K562 (cell line): ENCODE data around the gene PDPR. TPM values are rescaled to one million over a fixed set of nuclear protein-coding genes. Genes with fewer than 3 reads are reported as not detected.
"Not testable (repeated sequence)": the region's sequence is repeated elsewhere in the genome, so short reads cannot be mapped to it uniquely, and the experiment has no call there.

Experiments used
- ATAC-seq: fragments of 200-7000 bp; cut with Tn5 transposase; 3 replicates; pipeline ENCODE4 v1.9.1; 2020; ENCODE audit warnings: moderate library complexity
- BruUV-seq: library from RNA; stranded (reverse); fragments of 400-500 nt; replicated peaks from 2 replicates; lab custom pipeline; 2021; lab: Mats Ljungman, UMichigan
- CTCF ChIA-PET: fragments of 300-600 bp; formaldehyde crosslinking; extraction: SDS; loops from one replicate; lab custom pipeline; 2021; ENCODE audit warnings: low intra/inter-chr PET ratio; lab: Yijun Ruan, JAX
- POLR2A ChIA-PET: fragments of 300-600, 350-650 bp; sonication (Branson Sonifier 250); formaldehyde crosslinking; extraction: SDS; loops from one replicate; lab custom pipeline; 2021; ENCODE audit warnings: antibody characterized with exemption, inconsistent platforms; lab: Yijun Ruan, JAX
- DNase-seq, 4 experiments: peaks; one replicate each; pipeline versions ENCODE4 v3.0.0 to v3.0.0-alpha.2; 2011 to 2018; ENCODE audit warnings: low spot score in 3 of 4, mixed read lengths in 3 of 4; ENCODE audit errors: extremely low read depth in 1 of 4
- FAIRE-seq: peaks from 2 replicates; lab custom pipeline; 2011; peaks lifted over from hg19 to GRCh38; lab: Jason Lieb, UNC
- H2AFZ ChIP-seq: 2 replicates; pipeline ENCODE4 v1.6.0; 2011; ENCODE audit warnings: low read depth, low read length, control low read depth, inconsistent platforms
- H3K27ac ChIP-seq: fragments of 200-600 bp; 3 replicates; pipeline ENCODE4 v1.8.0; 2011; ENCODE audit warnings: low read depth, mild to moderate bottlenecking, control low read depth, inconsistent platforms, low read length, moderate library complexity, mixed read lengths; ENCODE audit errors: extremely low read depth
- H3K27me3 ChIP-seq, 2 experiments: fragments of 300-600 bp in 1 of 2; 2 replicates in 1 of 2; 3 replicates in 1 of 2; pipeline versions ENCODE4 v1.6.0 to v1.8.0; 2011; ENCODE audit warnings: inconsistent platforms in 2 of 2, low read length in 2 of 2, mild to moderate bottlenecking in 1 of 2, mixed read lengths in 1 of 2, moderate library complexity in 1 of 2; ENCODE audit not compliant: control insufficient read depth in 2 of 2, insufficient read depth in 2 of 2
- H3K36me3 ChIP-seq: fragments of 300-600 bp; 3 replicates; pipeline ENCODE4 v1.8.0; 2011; ENCODE audit warnings: mild to moderate bottlenecking, low read length, inconsistent platforms; ENCODE audit not compliant: control insufficient read depth, insufficient read depth
- H3K4me1 ChIP-seq, 2 experiments: fragments of 200-600 bp in 1 of 2; replicated peaks in 1 of 2; 2 replicates in 1 of 2; 3 replicates in 1 of 2; pipeline versions ENCODE4 v1.5.1 to v1.8.0; 2011; ENCODE audit warnings: inconsistent platforms in 2 of 2, low read length in 2 of 2, mild to moderate bottlenecking in 1 of 2, mixed read lengths in 1 of 2, moderate library complexity in 1 of 2; ENCODE audit not compliant: control insufficient read depth in 2 of 2, insufficient read depth in 2 of 2
- H3K4me2 ChIP-seq: 2 replicates; pipeline ENCODE4 v1.6.1; 2011; ENCODE audit warnings: low read length, control low read depth, inconsistent platforms, mixed read lengths; ENCODE audit not compliant: insufficient read depth
- H3K4me3 ChIP-seq: fragments of 200-600 bp; sonication (generic), shearing (Covaris generic); 2 replicates; pipeline ENCODE4 v1.5.1; 2016; ENCODE audit warnings: control low read depth, inconsistent platforms
- H3K79me2 ChIP-seq: fragments of 200-600 bp; 3 replicates; pipeline ENCODE4 v1.8.0; 2011; ENCODE audit warnings: low read length, inconsistent platforms; ENCODE audit not compliant: control insufficient read depth, insufficient read depth
- H3K9ac ChIP-seq, 2 experiments: 2 replicates each; pipeline versions ENCODE4 v1.6.0 to v1.6.1; 2011; ENCODE audit warnings: low read depth in 2 of 2, low read length in 2 of 2, control low read depth in 1 of 2, inconsistent platforms in 1 of 2, mild to moderate bottlenecking in 1 of 2, mixed read lengths in 1 of 2; ENCODE audit not compliant: insufficient read depth in 1 of 2
- H3K9me1 ChIP-seq: one replicate; pipeline ENCODE4 v1.6.0; 2011; ENCODE audit warnings: inconsistent platforms, mild to moderate bottlenecking, low read length, moderate library complexity; ENCODE audit not compliant: control insufficient read depth, insufficient read depth
- H3K9me3 ChIP-seq: replicated peaks from 2 replicates; pipeline ENCODE4 v1.5.1; 2011; ENCODE audit warnings: low read depth, low read length, inconsistent platforms; ENCODE audit not compliant: control insufficient read depth, insufficient read depth
- H4K20me1 ChIP-seq: replicated peaks from 2 replicates; pipeline ENCODE4 v1.6.1; 2011; ENCODE audit warnings: low read length, inconsistent platforms, mixed read lengths; ENCODE audit not compliant: control insufficient read depth, insufficient read depth
- KAT8 ChIP-seq: fragments of 450-650 bp; IDR thresholded peaks from 2 replicates; pipeline ENCODE4 v1.6.1; 2016; ENCODE audit warnings: low read depth, mild to moderate bottlenecking
- MAFF ChIP-seq: IDR thresholded peaks from 2 replicates; pipeline ENCODE4 v1.6.1; 2012; ENCODE audit warnings: low read length, improper control_type of control experiment
- MAFG ChIP-seq: fragments of 450-650 bp; conservative IDR thresholded peaks from 2 replicates; pipeline ENCODE4 v1.6.1; 2016; ENCODE audit warnings: missing genetic modification characterization, missing compliant biosample characterization
- NFE2 ChIP-seq: IDR thresholded peaks from 2 replicates; pipeline ENCODE4 v1.6.1; 2014; ENCODE audit warnings: antibody characterized with exemption, low read depth
- NFE2L1 ChIP-seq: fragments of 450-650 bp; IDR thresholded peaks from 2 replicates; pipeline ENCODE4 v1.6.1; 2016; ENCODE audit warnings: missing genetic modification characterization, low read depth, mild to moderate bottlenecking, missing compliant biosample characterization, moderate library complexity, borderline replicate concordance
- NFRKB ChIP-seq: fragments of 450-650 bp; IDR thresholded peaks from 2 replicates; pipeline ENCODE4 v1.6.1; 2016; ENCODE audit warnings: low read depth
- ZNF408 ChIP-seq: fragments of 250-450 bp; sonication (Bioruptor Pico); IDR thresholded peaks from 2 replicates; pipeline ENCODE4 v1.4.0; 2020; ENCODE audit warnings: low read depth, mild to moderate bottlenecking, moderate library complexity
- WGBS: fragments of 100-300 bp; shearing (Covaris generic); methylation state at CpG from one replicate; pipeline ENCODE4 v1.1.6; 2016; ENCODE audit warnings: low coverage, mixed read lengths; ENCODE audit not compliant: insufficient coverage; ENCODE audit errors: missing lambda C conversion rate; 5-methylcytosine and 5-hydroxymethylcytosine counted together
- in situ Hi-C: fragments of 300-500 bp; cut with MboI; formaldehyde crosslinking; loops from 4 replicates; pipeline ENCODE4 v1.15.0; 2018; ENCODE audit warnings: inconsistent platforms, mixed read lengths
- intact Hi-C: fragments of 100-400 bp; cut with micrococcal nuclease; formaldehyde crosslinking; loops from 2 replicates; pipeline ENCODE4 v1.14.2; 2022
- polyA plus RNA-seq, 8 experiments: library from polyadenylated mRNA; depleted of rRNA in 4 of 8; stranded (reverse) in 5 of 8; unstranded in 3 of 8; fragments of >200 nt; fragmentation: Nextera tagmentation in 2 of 8; fragmentation: Illumina TruSeq in 1 of 8; extraction: Ambion mirVana in 2 of 8; extraction: Trizol in 1 of 8; gene quantifications; 2 replicates each; pipeline versions ENCODE4 v1.2.1 to v1.2.3, GENCODE V29; 2011 to 2014; ENCODE audit warnings: inconsistent platforms in 1 of 8, missing spikeins in 1 of 8
- total RNA-seq, 7 experiments: library from RNA; depleted of rRNA in 6 of 7; stranded (reverse); fragments of >200 nt in 6 of 7; fragmentation: Illumina TruSeq in 2 of 7; extraction: Trizol in 2 of 7; gene quantifications; 2 replicates each; pipeline versions ENCODE4 v1.2.1 to v1.2.3, GENCODE V29; 2011 to 2021; ENCODE audit warnings: low replicate concordance in 1 of 7
- TF ChIP-seq, protein P1 (sequence below): sonication (generic); formaldehyde crosslinking; IDR thresholded peaks from 2 replicates; pipeline ENCODE4 v1.8.1; 2023; ENCODE audit warnings: mild to moderate bottlenecking, missing genetic modification reagents

The PDPR gene
- total and polyA plus RNA-seq, 9 of the 15 experiments (the other 6 are each of a cell fraction or from before 2014, with no cell fraction given) = 4.9 to 35.7 (median 19.1) TPM

- in situ Hi-C loops, H3K4me1 ChIP-seq, H3K79me2 ChIP-seq, H3K27ac ChIP-seq, H3K9ac ChIP-seq, H3K27me3 ChIP-seq, POLR2A ChIA-PET, ATAC-seq, H4K20me1 ChIP-seq, H3K9me1 ChIP-seq, H3K4me2 ChIP-seq, H3K9me3 ChIP-seq, BruUV-seq, H3K4me3 ChIP-seq, FAIRE-seq, intact Hi-C loops, CTCF ChIA-PET, DNase-seq, H2AFZ ChIP-seq: not testable (repeated sequence)
- 87% methylated on average over 10 of the region's 10 CpGs for WGBS
- H3K36me3 ChIP-seq = peaks cover 91% of the 10 kb centered on the region
Observed at GRCh38 chr16:70154736-70155135, 40.6 kb downstream of the PDPR start.

DNA sequence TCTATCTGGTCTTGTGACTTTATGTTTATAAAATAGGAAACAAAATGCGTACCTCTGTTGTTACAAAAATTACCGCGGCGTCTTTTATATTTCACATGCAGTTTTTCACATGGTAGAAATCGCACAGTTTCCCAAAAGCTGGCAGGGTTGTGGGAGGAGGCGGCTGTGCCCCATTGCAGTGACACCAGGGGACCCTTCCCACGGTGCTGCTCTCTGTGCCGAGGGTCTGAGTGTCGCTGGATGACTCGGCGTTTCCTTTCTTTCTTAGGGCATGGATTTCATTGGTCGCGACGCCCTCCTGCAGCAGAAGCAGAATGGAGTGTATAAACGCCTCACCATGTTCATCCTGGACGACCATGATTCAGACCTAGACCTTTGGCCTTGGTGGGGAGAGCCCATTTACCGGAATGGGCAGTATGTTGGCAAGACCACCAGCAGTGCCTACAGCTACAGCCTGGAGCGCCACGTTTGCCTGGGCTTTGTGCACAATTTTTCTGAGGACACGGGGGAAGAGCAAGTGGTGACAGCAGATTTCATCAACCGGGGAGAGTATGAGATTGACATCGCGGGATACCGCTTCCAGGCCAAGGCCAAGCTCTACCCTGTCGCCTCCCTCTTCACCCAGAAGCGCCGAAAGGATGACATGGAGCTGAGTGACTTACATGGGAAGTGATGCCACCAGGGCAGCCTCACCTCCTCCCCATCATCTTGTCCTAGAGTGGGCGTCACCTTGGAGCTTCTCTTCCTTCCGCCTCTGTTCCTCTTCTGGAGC is 42.3 kb downstream of the PDPR start:
- no peak for ATAC-seq
- TF ChIP-seq, protein P1, sequence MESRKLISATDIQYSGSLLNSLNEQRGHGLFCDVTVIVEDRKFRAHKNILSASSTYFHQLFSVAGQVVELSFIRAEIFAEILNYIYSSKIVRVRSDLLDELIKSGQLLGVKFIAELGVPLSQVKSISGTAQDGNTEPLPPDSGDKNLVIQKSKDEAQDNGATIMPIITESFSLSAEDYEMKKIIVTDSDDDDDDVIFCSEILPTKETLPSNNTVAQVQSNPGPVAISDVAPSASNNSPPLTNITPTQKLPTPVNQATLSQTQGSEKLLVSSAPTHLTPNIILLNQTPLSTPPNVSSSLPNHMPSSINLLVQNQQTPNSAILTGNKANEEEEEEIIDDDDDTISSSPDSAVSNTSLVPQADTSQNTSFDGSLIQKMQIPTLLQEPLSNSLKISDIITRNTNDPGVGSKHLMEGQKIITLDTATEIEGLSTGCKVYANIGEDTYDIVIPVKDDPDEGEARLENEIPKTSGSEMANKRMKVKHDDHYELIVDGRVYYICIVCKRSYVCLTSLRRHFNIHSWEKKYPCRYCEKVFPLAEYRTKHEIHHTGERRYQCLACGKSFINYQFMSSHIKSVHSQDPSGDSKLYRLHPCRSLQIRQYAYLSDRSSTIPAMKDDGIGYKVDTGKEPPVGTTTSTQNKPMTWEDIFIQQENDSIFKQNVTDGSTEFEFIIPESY (CRISPR knock-in tag) = peak; percentile 76
- TF ChIP-seq MAFG (tag) (peak; percentile 61), NFRKB (no peak), MAFF (peak; percentile 20; the same call in 1 of the 2 replicates), NFE2L1 (tag) (peak; percentile 38; the same call in 1 of the 2 replicates), ZNF408 (CRISPR knock-in tag) (peak; percentile 59; the same call in 1 of the 2 replicates), KAT8 (no peak), NFE2 (peak; percentile 59)
- H3K4me1 ChIP-seq = peaks cover 0 to 3% of the 10 kb centered on the region in 2 experiments; a peak in 1 of 5 replicates
- WGBS = 88% methylated on average over 29 of the region's 29 CpGs
- CTCF ChIA-PET = no interaction called here
- H3K9me3 ChIP-seq = no peaks in the 10 kb centered on the region
- no peak overlapping the region for H2AFZ ChIP-seq
- FAIRE-seq = no peak
- no peaks in the 10 kb centered on the region for H3K79me2 ChIP-seq
- no peak overlapping the region for H3K4me2 ChIP-seq
- H3K36me3 ChIP-seq = peaks cover 93% of the 10 kb centered on the region
- H3K27ac ChIP-seq = no peak overlapping the region
- no peak overlapping the region for H3K4me3 ChIP-seq
- no TSS peak for BruUV-seq
- H3K9me1 ChIP-seq = no peaks in the 10 kb centered on the region
- intact Hi-C loops (no loop called here), in situ Hi-C loops (no loop called here)
- POLR2A ChIA-PET = interaction anchor here (0.6 to 0.7 kb wide), 2 partner anchors 165 to 501 kb away, joined by 3 read pairs; no protein-coding TSS in a partner anchor
- no peak overlapping the region for H3K9ac ChIP-seq
- H4K20me1 ChIP-seq = peaks cover 3% of the 10 kb centered on the region; the same call in 1 of the 2 replicates
- DNase-seq = peak in 3 of 4 experiments; percentile 11 to 28 (median 25)
- H3K27me3 ChIP-seq = no peaks in the 10 kb centered on the region
